Keratinocyte (primary cell): Measurements from ENCODE around the gene CYP17A1.

ENCODE experiments used
- CTCF ChIP-seq, 3 experiments: IDR thresholded peaks in 1 of 3; conservative IDR thresholded peaks in 1 of 3; optimal IDR thresholded peaks in 1 of 3; 2 replicates in 2 of 3; 3 replicates in 1 of 3; pipeline versions ENCODE3 to v1.5.1; 2011; ENCODE audit warnings: low read length in 3 of 3, mild to moderate bottlenecking in 3 of 3, moderate library complexity in 2 of 3, control low read depth in 1 of 3, inconsistent platforms in 1 of 3; ENCODE audit not compliant: insufficient read depth in 2 of 3; ENCODE audit errors: extremely low read depth in 1 of 3
- EZH2 ChIP-seq: IDR thresholded peaks from one replicate; pipeline ENCODE4 v1.6.1; 2012; ENCODE audit warnings: inconsistent platforms, mild to moderate bottlenecking, low read length, moderate library complexity

GRCh38 chr10:102832248-102832647 is 5.0 kb downstream of the CYP17A1 start:
- no peak for TF ChIP-seq CTCF (optimal IDR thresholded peaks at IDR 0.05 in 1 of 3, IDR thresholded peaks at IDR 0.05 in 1 of 3, conservative IDR thresholded peaks at IDR 0.05 in 1 of 3; ENCODE audit: extremely low read depth in 1 of 3, insufficient read depth in 2 of 3, low read length in 3 of 3)
- no peak for TF ChIP-seq EZH2
